ENCODE results near the gene GDI1.

GDI1 gene

DNA sequence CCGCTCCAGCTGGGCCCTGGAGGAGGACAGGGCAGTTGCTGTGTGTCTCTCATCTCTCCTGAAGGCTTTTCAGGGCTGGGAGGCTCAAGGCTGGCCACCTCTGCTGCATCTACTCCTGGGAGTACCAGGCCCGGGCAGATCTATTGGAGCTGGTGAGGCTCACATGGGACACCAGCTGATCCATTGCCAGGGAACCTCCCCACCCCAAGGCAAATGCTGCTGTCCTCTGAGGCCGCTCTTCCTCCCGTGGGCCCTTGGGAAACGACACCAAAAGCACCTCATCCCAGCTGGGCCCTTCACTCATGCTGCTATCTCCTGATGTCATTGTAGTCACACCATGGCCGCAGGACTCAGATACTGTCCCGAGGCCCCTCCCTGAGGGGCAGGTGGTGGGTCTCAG lies 45.8 kb downstream of the GDI1 start:
- no peak for DNase-seq (ENCODE audit: low spot score)

DNA sequence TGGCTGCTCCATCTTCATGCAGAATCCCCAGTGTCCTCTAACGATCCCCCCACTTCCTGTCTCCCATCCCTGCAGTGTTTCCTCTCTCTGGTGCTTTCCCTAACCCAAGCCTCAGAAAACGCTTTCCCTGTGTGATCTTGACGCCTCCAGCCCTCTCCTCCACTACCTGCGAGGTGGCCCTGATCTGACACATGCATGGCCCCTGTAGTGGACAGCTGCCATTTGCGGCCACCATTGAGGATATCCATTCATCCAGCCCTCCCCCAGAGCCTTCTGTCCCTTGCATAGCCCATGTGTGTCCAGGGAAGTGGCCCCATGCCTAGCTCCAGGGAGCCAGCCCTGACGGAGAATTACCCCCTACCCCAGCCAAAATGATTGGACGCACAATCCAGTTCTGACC lies 46.4 kb downstream of the GDI1 start:
- no peak for DNase-seq (ENCODE audit: low spot score)

DNA sequence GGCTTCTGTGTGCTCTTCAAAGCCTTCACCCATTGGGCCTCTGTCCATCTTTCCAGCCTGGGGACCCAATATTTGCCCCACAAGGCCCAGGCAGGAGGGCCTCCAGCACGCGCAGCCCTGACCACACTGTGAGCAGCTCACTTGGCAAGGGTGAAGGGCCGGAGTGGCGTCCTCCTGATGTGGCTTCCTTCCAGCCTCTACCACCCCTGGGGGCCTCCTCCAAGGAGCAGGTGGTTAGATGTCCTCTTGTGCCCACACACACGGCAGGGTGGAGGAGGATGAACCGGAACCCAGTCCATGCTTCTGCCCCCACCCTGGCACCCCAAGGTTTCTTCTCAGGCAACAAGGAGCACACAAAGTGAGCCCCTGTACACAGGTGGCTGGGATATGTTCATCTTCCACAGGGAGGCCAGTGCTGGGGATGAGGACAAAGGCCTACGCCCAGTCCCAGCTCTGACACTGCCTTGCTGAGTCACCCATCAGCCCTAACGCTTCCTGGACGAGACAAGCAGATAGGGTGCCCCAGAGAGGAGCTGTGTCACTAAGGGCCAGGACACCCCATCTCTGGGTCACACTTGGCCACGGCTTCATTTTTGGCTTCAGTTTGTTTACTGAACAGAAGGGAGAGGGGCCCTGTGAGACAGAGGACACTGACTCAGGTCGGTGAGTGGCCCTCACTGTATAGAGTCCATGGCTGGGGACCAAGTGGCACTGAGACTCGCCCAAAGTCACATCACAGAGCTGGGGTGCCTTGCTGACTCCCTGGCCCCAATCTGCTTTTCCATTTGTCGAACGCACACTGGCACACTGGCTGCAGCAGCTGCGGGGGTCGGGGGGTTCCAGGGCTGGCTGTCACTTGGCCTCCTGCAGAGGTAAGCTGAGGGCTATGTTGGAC lies 47.5 kb downstream of the GDI1 start:
- DNase-seq (ENCODE audit: low spot score): peak; percentile 88

DNA sequence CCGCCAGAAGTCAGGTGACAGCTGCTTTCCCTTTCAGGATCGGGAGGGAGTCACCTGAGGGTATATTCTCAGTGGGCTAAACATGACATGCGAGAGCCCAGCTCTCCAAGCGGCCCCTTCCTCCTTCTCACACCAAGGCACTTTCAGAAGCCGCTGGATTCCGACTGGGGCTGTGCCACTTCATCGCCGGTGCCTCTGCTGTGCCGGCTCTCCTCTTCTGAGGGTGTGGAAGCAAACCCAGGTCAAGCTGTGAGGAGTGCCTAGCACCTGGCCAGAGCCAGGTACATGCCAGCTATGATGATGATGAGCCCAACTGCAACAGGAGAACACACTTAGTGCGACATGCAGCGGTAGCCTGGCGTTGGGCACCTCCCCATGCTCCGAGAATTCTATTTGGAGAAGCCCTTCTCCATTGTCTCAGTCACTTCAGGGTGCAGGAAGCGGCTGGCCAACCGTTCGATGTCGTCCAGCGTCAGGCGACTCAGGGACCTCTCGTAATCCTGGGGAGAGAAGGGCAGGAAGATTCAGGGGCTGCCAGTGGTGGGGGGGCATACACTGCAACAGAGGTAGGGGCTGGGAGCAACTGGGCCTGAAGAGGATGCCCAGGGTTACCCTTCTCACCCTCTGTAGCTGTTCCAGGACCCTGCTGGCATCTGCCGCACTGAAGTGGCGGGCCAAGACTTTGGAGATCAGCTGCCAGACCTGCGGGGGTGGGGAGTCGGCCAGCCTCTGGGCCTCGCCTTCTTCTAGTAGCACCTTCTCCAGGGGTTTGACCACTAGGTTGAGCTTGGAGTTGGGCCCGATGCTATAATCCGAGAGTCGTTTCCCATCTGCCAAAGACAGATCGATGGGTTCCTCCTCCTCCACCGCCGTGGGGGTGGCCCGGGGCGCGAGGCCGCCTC lies 48.4 kb downstream of the GDI1 start:
- DNase-seq (ENCODE audit: low spot score): peak; percentile 39

DNA sequence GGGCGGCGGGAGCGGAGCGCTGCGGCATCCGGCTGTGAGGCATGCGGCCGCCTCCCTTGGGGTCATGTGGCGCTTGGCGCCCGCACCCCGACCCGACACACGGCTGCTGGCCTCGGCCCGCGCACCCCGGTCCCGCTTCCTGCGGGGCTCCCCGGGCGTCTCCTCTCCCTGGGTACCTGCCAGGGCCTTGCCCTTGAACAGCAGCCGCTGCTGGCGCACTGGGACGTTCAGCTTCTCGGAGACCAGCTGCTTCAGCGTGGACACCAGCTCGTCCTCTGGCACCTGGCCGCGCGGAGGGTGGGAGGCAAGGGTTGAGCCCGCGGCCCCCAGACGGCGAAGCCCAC lies 49.1 kb downstream of the GDI1 start:
- no peak for DNase-seq (ENCODE audit: low spot score)

DNA sequence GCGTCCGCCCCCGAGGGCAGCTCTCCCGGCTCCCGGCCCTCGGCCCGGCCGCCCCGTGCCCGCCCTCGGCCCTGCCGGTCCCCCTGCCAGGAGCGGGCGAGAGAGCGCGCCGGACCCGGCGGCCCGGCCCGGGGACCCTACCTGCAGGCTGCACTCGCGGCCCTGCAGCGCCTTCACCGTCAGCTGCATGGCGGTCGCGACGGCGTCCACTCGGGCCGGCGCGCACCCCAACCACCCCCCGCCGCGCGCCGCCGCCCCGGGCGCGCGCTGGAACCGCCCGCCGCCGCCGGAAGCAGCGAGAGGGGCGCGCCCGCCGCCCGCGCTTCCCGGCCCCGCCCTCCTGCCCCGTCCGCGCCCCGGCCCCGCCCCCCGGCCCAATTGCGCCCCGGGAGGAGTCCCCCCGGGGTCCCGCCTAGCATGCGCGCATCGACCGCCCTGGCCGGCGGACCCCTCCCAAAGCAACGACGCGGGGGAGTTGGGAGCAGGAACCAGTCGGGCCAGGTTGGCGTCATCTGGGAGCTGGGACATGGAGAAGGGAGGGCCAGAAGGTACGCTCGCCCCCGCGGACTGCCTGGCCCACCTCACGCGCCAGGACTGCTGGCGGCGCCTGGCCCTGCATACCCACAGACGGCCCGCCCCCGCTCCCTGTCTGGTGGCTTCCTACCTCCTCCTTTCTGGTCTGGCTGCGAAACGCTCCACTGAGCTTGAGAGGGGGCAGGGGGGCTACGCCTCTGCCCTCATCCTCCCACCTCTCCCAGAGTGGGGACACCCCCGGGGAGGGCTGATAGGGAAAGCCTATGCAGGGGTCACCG lies 49.6 kb downstream of the GDI1 start, which contains the start of gene UBL4A:
UBL4A (minus strand) TSS at position 220 of the 812 bp plus-strand sequence; CDS start at position 189, 31 bp downstream.
- DNase-seq (ENCODE audit: low spot score): peak; percentile 41

DNA sequence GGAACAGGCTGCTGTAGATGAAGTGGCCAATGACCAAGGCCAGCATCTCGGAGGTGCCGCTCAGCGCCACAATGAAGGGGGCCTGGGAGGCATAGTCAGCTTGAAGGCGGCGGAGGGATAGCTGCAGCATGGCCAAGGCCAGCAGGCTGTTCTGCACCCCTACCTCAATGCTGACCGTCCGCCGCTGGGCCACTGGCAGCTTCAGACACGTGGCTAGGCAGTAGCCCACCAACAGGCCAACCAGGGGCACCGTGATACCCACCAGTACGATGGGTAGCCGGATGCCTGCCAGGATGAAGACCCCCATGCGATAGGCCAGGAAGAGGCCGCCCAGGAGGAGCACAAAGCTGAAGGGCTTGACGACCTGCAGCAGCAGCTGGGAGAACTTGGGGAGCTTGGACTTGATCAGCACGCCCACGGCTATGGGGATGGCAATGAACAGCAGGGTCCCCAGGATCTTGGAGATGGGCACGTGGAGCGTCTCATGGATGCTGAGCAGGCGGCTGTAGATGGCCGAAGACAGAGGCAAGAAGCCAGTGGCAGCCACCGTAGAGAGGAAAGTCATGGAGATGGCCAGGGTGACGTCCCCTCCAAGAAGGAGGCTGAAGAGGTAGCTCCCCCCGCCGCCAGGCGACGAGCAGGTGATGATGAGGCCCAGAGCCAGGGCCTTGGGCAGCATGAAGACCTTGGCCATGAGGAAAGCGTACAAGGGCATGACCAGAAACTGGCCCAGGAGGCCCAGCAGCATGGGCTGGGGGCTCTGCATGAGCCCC lies 50.8 kb downstream of the GDI1 start:
- DNase-seq (ENCODE audit: low spot score): no peak

DNA sequence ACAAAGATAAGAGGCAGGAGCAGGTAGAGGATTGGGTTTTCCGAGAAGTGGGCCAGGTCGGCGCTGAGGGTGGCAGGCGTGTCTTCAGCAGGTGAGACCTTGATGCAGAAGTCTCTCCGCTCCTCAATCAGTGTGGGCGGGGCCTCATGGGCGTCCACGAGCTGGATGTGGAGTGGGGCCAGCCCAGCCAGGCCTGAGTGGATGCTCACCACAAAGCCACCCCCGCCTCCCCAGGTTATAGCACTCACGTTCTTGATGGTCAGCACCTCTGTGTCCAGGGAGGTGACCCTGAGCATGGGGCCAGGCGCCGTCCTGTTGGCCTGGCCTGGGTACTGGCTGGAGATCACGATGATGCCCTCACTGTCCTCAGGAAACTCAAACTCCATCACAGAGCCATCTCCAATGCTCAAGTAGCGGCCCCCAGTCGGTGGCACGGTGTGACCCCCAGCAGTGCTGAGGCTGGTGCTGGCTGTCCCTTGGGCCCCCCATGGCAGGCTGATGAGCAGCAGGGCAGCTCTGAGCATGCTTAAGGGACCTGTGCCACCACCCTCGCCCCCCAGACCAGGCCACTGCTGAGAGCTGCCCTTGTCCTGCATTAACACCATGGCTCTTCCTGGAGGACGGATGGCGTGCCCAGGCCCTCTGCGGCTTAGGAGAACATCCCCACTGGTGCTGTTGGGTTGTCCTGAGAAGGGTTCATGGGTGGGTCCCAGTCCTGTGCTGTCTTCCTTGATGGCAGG lies 51.6 kb downstream of the GDI1 start:
- DNase-seq (ENCODE audit: low spot score): no peak

DNA sequence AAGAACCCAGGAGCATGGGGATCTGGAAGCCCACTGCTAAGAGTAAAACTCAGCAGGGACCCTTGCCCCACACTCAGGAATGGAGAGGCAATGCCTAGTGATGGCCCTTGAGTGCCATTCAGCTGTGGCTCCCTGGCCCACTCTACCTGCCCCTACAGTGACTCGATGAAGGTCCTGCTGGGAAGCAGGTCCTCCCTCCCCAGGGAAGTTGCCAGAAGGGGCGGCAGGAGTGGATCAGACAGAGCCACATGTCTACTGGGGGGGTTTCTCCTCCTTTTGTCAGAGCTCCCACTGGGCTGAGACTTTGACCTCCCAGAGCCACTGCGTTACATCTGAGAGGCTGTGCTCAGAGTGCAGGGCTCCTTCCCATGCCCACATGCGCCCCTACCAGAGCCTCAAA lies 52.2 kb downstream of the GDI1 start:
- DNase-seq (ENCODE audit: low spot score): no peak

DNA sequence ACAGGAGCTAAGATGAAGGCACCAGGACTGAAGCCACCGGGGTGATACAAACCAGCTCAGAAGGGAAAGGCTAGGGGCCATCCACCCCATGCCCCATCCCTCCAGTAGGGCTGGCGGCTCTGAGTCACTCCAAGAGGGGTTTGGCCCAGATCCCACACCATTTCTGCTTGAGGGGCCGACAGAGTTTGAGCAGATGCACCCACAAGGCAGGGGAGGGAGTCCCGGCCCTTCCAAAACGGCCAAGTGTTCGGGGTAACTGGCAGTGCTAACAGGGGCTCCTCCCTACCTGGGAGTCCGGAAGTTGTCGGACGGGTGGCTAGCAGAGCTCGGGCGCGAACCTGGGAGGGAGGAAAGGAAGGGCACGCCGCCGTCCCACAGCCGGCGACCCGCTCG lies 53.1 kb downstream of the GDI1 start:
- peak; percentile 63 for DNase-seq (ENCODE audit: low spot score)

DNA sequence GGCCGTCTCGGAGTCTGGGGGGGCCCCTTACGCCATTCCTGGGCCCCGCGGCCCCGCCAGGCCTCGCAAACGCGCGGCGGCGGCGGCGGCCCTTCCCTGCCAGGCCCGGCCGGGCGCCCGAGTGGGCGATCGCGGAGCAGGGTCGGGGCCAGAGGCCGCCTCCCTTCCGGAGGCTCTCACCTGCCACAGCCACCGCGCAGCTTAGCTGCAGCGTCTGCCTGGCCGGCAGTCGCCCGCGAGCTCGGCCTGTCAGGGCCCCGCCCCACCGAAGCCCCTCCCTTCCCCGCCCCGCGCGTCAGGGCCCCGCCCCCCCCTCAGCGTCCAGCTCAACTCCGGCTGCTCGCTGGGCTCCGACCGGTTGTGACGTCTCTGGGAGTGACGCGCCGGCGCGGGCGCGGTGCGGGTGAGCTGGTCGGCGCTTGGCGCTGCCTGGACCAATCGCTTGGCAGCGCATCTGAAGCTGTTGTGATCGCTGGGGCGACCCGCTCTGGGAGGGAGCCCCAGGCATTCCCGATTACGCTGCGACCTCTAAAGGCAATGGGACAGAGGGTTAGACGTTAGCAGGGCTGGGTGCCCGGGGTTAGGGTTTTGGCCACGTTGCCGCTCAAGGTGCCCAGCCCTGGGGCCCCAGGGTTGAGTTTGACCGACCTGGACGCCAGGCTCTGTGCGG lies 53.6 kb downstream of the GDI1 start, which contains the start of gene SLC10A3:
SLC10A3 (minus strand) TSS at position 216 of the 670 bp plus-strand sequence. CDS start 1,689 bp downstream, outside the sequence.
- DNase-seq (ENCODE audit: low spot score): peak; percentile 95
